A549 (cell line): ENCODE results near the gene HAND1. TPM values are rescaled to one million over a fixed set of nuclear protein-coding genes. Genes with fewer than 3 reads are reported as not detected.

Source experiments
- ATAC-seq, 2 experiments: fragments of 200-7000 bp in 1 of 2; fragments of >200 bp in 1 of 2; cut with Nextera tagmentation in 1 of 2; cut with Tn5 transposase in 1 of 2; 3 replicates each; pipeline versions ENCODE4 v1.8.0 to v1.9.1; 2018 to 2020; ENCODE audit warnings: mild to moderate bottlenecking in 1 of 2, moderate library complexity in 1 of 2
- CTCF ChIA-PET: fragments of 300-600 bp; sonication (Branson Sonifier 250); formaldehyde crosslinking; extraction: SDS; loops from one replicate; lab custom pipeline; 2021; ENCODE audit warnings: antibody characterized with exemption, inconsistent platforms; lab: Yijun Ruan, JAX
- POLR2A ChIA-PET: fragments of 350-600 bp; formaldehyde crosslinking; extraction: SDS; loops from one replicate; lab custom pipeline; 2021; ENCODE audit warnings: antibody characterized with exemption, inconsistent platforms; lab: Yijun Ruan, JAX
- DNase-seq, 2 experiments: peaks; one replicate each; pipeline versions ENCODE4 v3.0.0 to v3.0.0-alpha.2; 2011 to 2016; ENCODE audit warnings: low read depth in 1 of 2, low spot score in 1 of 2
- FAIRE-seq: peaks from 2 replicates; lab custom pipeline; 2011; peaks lifted over from hg19 to GRCh38; lab: Jason Lieb, UNC
- H3K27ac ChIP-seq, 2 experiments: fragments of >200 bp; sonication (Bioruptor Twin); formaldehyde crosslinking; 3 replicates each; pipeline ENCODE4 v1.5.1; 2016 to 2017
- H3K4me1 ChIP-seq: fragments of >200 bp; sonication (Bioruptor Twin); formaldehyde crosslinking; 3 replicates; pipeline ENCODE4 v1.6.1; 2016
- H3K4me2 ChIP-seq: fragments of >200 bp; sonication (Bioruptor Twin); formaldehyde crosslinking; 3 replicates; pipeline ENCODE4 v1.6.1; 2016
- H3K4me3 ChIP-seq: fragments of >200 bp; sonication (Bioruptor Twin); formaldehyde crosslinking; 3 replicates; pipeline ENCODE4 v1.5.1; 2016
- H3K9me3 ChIP-seq: fragments of >200 bp; sonication (Bioruptor Twin); formaldehyde crosslinking; 3 replicates; pipeline ENCODE4 v1.6.1; 2016
- BCL3 ChIP-seq: fragments of >200 bp; sonication (Bioruptor Twin); formaldehyde crosslinking; IDR thresholded peaks from 3 replicates; pipeline ENCODE4 v1.6.1; 2016
- BHLHE40 ChIP-seq: IDR thresholded peaks from 2 replicates; pipeline ENCODE4 v1.6.1; 2012; ENCODE audit warnings: low read depth, low read length, inconsistent platforms
- CBX8 ChIP-seq: fragments of 200-600 bp; sonication (generic); IDR thresholded peaks from 2 replicates; pipeline ENCODE4 v1.6.1; 2016
- E2F6 ChIP-seq: IDR thresholded peaks from 2 replicates; pipeline ENCODE4 v1.6.1; 2012; ENCODE audit warnings: low read depth, borderline replicate concordance
- ELK1 ChIP-seq: fragments of 150-350 bp; IDR thresholded peaks from 2 replicates; pipeline ENCODE4 v1.6.1; 2014; ENCODE audit warnings: low read depth, mild to moderate bottlenecking, low read length
- EP300 ChIP-seq, 2 experiments: fragments of >200 bp; sonication (Bioruptor Twin); formaldehyde crosslinking; IDR thresholded peaks; 2 replicates in 1 of 2; 3 replicates in 1 of 2; pipeline ENCODE4 v1.6.1; 2016 to 2017
- ESRRA ChIP-seq: fragments of 150-350 bp; IDR thresholded peaks from 2 replicates; pipeline ENCODE4 v1.6.1; 2014; ENCODE audit warnings: mild to moderate bottlenecking, low read length, borderline replicate concordance
- FOXS1 ChIP-seq: fragments of 250-450 bp; sonication (Bioruptor Pico); IDR thresholded peaks from 2 replicates; pipeline ENCODE4 v1.5.0; 2020; ENCODE audit warnings: mild to moderate bottlenecking, moderate library complexity
- GATA3 ChIP-seq: IDR thresholded peaks from 2 replicates; pipeline ENCODE4 v1.6.1; 2012; ENCODE audit warnings: borderline replicate concordance
- HEYL ChIP-seq: fragments of 250-450 bp; sonication (Bioruptor Pico); IDR thresholded peaks from 2 replicates; pipeline ENCODE4 v1.8.0; 2021; ENCODE audit warnings: mild to moderate bottlenecking, moderate library complexity
- HOXA7 ChIP-seq: fragments of 250-450 bp; sonication (Bioruptor Pico); IDR thresholded peaks from 2 replicates; pipeline ENCODE4 v1.5.0; 2020; ENCODE audit warnings: mild to moderate bottlenecking, moderate library complexity
- HOXB5 ChIP-seq: fragments of 250-450 bp; sonication (Bioruptor Pico); IDR thresholded peaks from 2 replicates; pipeline ENCODE4 v1.5.0; 2020; ENCODE audit warnings: mild to moderate bottlenecking, moderate library complexity
- JUN ChIP-seq, 2 experiments: fragments of >200 bp; sonication (Bioruptor Twin); formaldehyde crosslinking; IDR thresholded peaks; 2 replicates in 1 of 2; 3 replicates in 1 of 2; pipeline ENCODE4 v1.6.1; 2016 to 2017
- KDM1A ChIP-seq: fragments of 200-600 bp; sonication (generic); IDR thresholded peaks from 2 replicates; pipeline ENCODE4 v1.6.1; 2016; ENCODE audit warnings: low read depth, mild to moderate bottlenecking
- MAX ChIP-seq: IDR thresholded peaks from 2 replicates; pipeline ENCODE4 v1.6.1; 2012
- MAZ ChIP-seq: fragments of 150-350 bp; IDR thresholded peaks from 2 replicates; pipeline ENCODE4 v1.6.1; 2014; ENCODE audit warnings: antibody characterized with exemption, low read depth, low read length, borderline replicate concordance
- NR3C1 ChIP-seq: fragments of >200 bp; sonication (Bioruptor Twin); formaldehyde crosslinking; IDR thresholded peaks from 3 replicates; pipeline ENCODE4 v1.6.1; 2017
- RNF2 ChIP-seq: fragments of 200-600 bp; sonication (generic); IDR thresholded peaks from 2 replicates; pipeline ENCODE4 v1.6.1; 2016; ENCODE audit warnings: low read depth, mild to moderate bottlenecking, antibody characterized with exemption, moderate library complexity, borderline replicate concordance
- USF2 ChIP-seq: fragments of 450-650 bp; IDR thresholded peaks from 2 replicates; pipeline ENCODE4 v1.6.1; 2014; ENCODE audit warnings: antibody characterized with exemption
- WGBS: methylation state at CpG from one replicate; pipeline ENCODE4 v1.1.6; 2017; ENCODE audit errors: missing lambda C conversion rate; 5-methylcytosine and 5-hydroxymethylcytosine counted together
- polyA minus RNA-seq: library from RNA; depleted of rRNA, polyadenylated mRNA; stranded (reverse); fragments of >200 nt; gene quantifications from 2 replicates; pipeline ENCODE4 v1.2.3, GENCODE V29; 2011; rRNA and poly(A)+ RNA removed
- polyA plus RNA-seq, 4 experiments: library from polyadenylated mRNA; depleted of rRNA in 3 of 4; stranded (reverse); fragments of >200 nt; fragmentation: RNase III in 1 of 4; extraction: RNeasy Plus Mini Kit Qiagen cat#74134 plus additional on column Dnase treatment in 1 of 4; gene quantifications; 2 replicates in 3 of 4; 3 replicates in 1 of 4; pipeline ENCODE4 v1.2.3, GENCODE V29; 2011 to 2017

HAND1 gene
- polyA plus RNA-seq (2011; rRNA removed) (0.04 and 0.08 TPM in 2 replicates), polyA plus RNA-seq (2017; fragmentation: RNase III; extraction: RNeasy Plus Mini Kit Qiagen cat#74134 plus additional on column Dnase treatment) (0.05 TPM in 1 of 3 replicates, not detected in the others), polyA minus RNA-seq (not detected in 2 replicates)
- 0.16 and 0.39 TPM in 2 replicates for polyA plus RNA-seq (2012; cell fraction: cytosol; rRNA removed)
- 0.20 TPM in 1 of 2 replicates, not detected in the other for polyA plus RNA-seq (2012; cell fraction: nucleus; rRNA removed)

GRCh38 chr5:154478224-154478565 lies at the start of gene HAND1:
HAND1 (minus strand) TSS chr5:154478227; CDS start chr5:154478008, 219 bp downstream.
- H3K4me1 ChIP-seq, result peaks cover 11% of the 10 kb centered on the region
- 6% methylated on average over 9 of the region's 20 CpGs for WGBS
- ChIA-PET POLR2A (interaction anchor here (0.7 kb wide), 1 partner anchor 97 kb away, joined by 5 read pairs; no protein-coding TSS in a partner anchor), CTCF (interaction anchor here (0.7 to 1.9 kb wide), 3 partner anchors 11 to 133 kb away, joined by 3 to 6 read pairs (median 4); no protein-coding TSS in a partner anchor)
- H3K4me2 ChIP-seq, result peak within 1 kb of the TSS; percentile 88
- FAIRE-seq, result no peak
- H3K4me3 ChIP-seq, result peak within 1 kb of the TSS; percentile 48
- peak; percentile 87 to 91 for ATAC-seq
- peak within 1 kb of the TSS in 1 of 2 experiments; percentile 34; a peak in 1 of 6 replicates for H3K27ac ChIP-seq
- H3K9me3 ChIP-seq, result no peaks in the 10 kb centered on the region
- peak; percentile 61 to 95 for DNase-seq
- no peak for TF ChIP-seq CBX8
- TF ChIP-seq BHLHE40, result no peak
- TF ChIP-seq FOXS1, result no peak
- TF ChIP-seq MAX, result no peak
- no peak for TF ChIP-seq KDM1A
- no peak for TF ChIP-seq HOXA7 (CRISPR knock-in tag)
- no peak for TF ChIP-seq BCL3
- no peak for TF ChIP-seq USF2
- no peak for TF ChIP-seq ESRRA
- TF ChIP-seq GATA3, result no peak
- TF ChIP-seq RNF2, result no peak
- no peak for TF ChIP-seq E2F6
- no peak for TF ChIP-seq HOXB5 (CRISPR knock-in tag)

- no peak for ATAC-seq
Measured at GRCh38 chr5:154526231-154527226, 48.5 kb upstream of the HAND1 start.

More at GRCh38 chr5:154526231-154527226, 48.5 kb upstream of the HAND1 start:
- ChIA-PET POLR2A (no interaction called here), CTCF (interaction anchor here (1.0 to 1.7 kb wide), 2 partner anchors 16 to 19 kb away, joined by 3 to 4 read pairs; no protein-coding TSS in a partner anchor)
- H3K4me3 ChIP-seq, result no peak overlapping the region
- H3K4me1 ChIP-seq, result peaks cover 10% of the 10 kb centered on the region
- H3K27ac ChIP-seq, result no peak overlapping the region
- TF ChIP-seq BHLHE40 (no peak), NR3C1 (no peak), EP300 (IDR thresholded peaks at IDR 0.05) (no peak), FOXS1 (no peak), JUN (IDR thresholded peaks at IDR 0.05) (no peak), HEYL (CRISPR knock-in tag) (no peak), ELK1 (no peak), MAZ (no peak)
- no peaks in the 10 kb centered on the region for H3K9me3 ChIP-seq
- FAIRE-seq (no peak), DNase-seq (no peak)
- no peak overlapping the region for H3K4me2 ChIP-seq
- 76% methylated on average over 12 of the region's 12 CpGs for WGBS
